Heart left ventricle (tissue), 16 donors: Measurements from ENCODE around the gene CHST7. TPM values are rescaled to one million over a fixed set of nuclear protein-coding genes. Genes with fewer than 3 reads are reported as not detected.

Source experiments
- ATAC-seq, 4 donors: fragments of 200-7000 bp; cut with Tn5 transposase; one replicate each; pipeline ENCODE4 v1.9.1; 2020 to 2022; ENCODE audit warnings: moderate library complexity in 4 of 4, mild to moderate bottlenecking in 3 of 4, moderate number of reproducible peaks in 1 of 4
- DNase-seq, 5 donors: peaks; one replicate each; pipeline ENCODE4 v3.0.0-alpha.2; 2020
- H3K27ac ChIP-seq, 12 donors: fragments of 200-600 bp; sonication (generic) in 4 of 12; one replicate each; pipeline versions ENCODE4 v1.5.0 to v1.8.0; 2016 to 2022; ENCODE audit warnings: mild to moderate bottlenecking in 2 of 12
- H3K27me3 ChIP-seq, 9 donors: fragments of 200-600 bp; sonication (generic) in 2 of 9; one replicate each; pipeline versions ENCODE4 v1.5.1 to v1.8.0; 2016 to 2022; ENCODE audit warnings: mild to moderate bottlenecking in 3 of 9
- H3K36me3 ChIP-seq, 9 donors: fragments of 200-600 bp; sonication (generic) in 2 of 9; one replicate each; pipeline versions ENCODE4 v1.5.0 to v1.8.0; 2018 to 2022; ENCODE audit warnings: mild to moderate bottlenecking in 2 of 9
- H3K4me1 ChIP-seq, 12 donors: fragments of 200-600 bp; sonication (generic) in 4 of 12; one replicate each; pipeline versions ENCODE4 v1.5.0 to v1.8.0; 2016 to 2022; ENCODE audit warnings: mild to moderate bottlenecking in 3 of 12
- H3K4me3 ChIP-seq, 12 donors: fragments of 200-600 bp; sonication (generic) in 4 of 12; one replicate each; pipeline versions ENCODE4 v1.5.0 to v1.8.0; 2017 to 2022; ENCODE audit warnings: mild to moderate bottlenecking in 9 of 12, moderate library complexity in 4 of 12
- H3K9me3 ChIP-seq, 12 donors: fragments of 200-600 bp; sonication (generic) in 4 of 12; one replicate each; pipeline versions ENCODE4 v1.5.0 to v1.8.0; 2016 to 2022; ENCODE audit warnings: mild to moderate bottlenecking in 1 of 12
- CTCF ChIP-seq, 12 donors: fragments of 200-600 bp; sonication (generic) in 4 of 12; IDR thresholded peaks; one replicate each; pipeline versions ENCODE4 v1.5.0 to v1.8.0; 2018 to 2022; ENCODE audit warnings: antibody characterized with exemption in 12 of 12, mild to moderate bottlenecking in 5 of 12
- POLR2A ChIP-seq, 2 donors: fragments of 450-650 bp; IDR thresholded peaks; one replicate each; pipeline ENCODE4 v1.6.1; 2017; ENCODE audit warnings: antibody characterized with exemption in 2 of 2, mild to moderate bottlenecking in 2 of 2, moderate library complexity in 2 of 2
- WGBS, 4 donors: extraction: QIAGEN DNeasy Blood & Tissue Kit in 2 of 4; methylation state at CpG; one replicate each; pipeline versions ENCODE4 v1.1.5 to v1.1.7; 2013 to 2018; 5-methylcytosine and 5-hydroxymethylcytosine counted together
- intact Hi-C, 10 donors: fragments of 100-400 bp; cut with DNase I; formaldehyde crosslinking; loops; one replicate each; pipeline versions ENCODE4 v1.11.1 to v1.14.2; 2022
- polyA plus RNA-seq, 2 donors: library from polyadenylated mRNA; stranded (reverse); fragments of 200-250 nt; gene quantifications; one replicate each; pipeline ENCODE4 v1.2.3, GENCODE V29; 2013
- total RNA-seq, 9 donors: library from RNA; depleted of rRNA in 2 of 9; stranded (reverse); fragments of >200 nt in 2 of 9; fragmentation: NEBNext Ultra II Directional in 3 of 9; extraction: Animal tissue kit (Norgen Biotek cat#: 25700) in 3 of 9; gene quantifications; one replicate each; pipeline versions ENCODE4 v1.1.0 to v1.2.4, GENCODE V29; 2016 to 2023
- donor health status: ischemic (EF 13 %, LVEDD 7.1; RV severe dilation, severe dysfunction).
- donor health status: healthy with polysubstance abuse.
- donor health status: DM: no; HTN: yes; CAD: no.
- donor health status: DM: no; HTN: no; CAD: no.
- donor health status: ischemic (EF 25% LVEDD 6.9; RV normal size, moderate dysfunction).
- donor health status: ischemic (EF 25% LVEDD 5.7; RV mildly dilated, moderate dysfunction).
- donor health status: healthy.
- donor health status: DM: yes; HTN: yes; CAD: no.
- donor health status: ischemic (EF 35%, LVEDD 5.7; RV mildly dilated, moderate dysfunction).
- donor health status: nonischemic (EF 11% LVEDD 7.7; RV severe dilation, severe dysfunction).
- donor health status: DM: yes; HTN: yes; CAD: no.
- donor health status: PGD.
- donor health status: ischemic (EF 29% LVEDD 5.4; RV normal size, mild dysfunction).
- donor health status: nonischemic (EF 23%, LVEDD 6.1; RV moderate dilation, normal function).

CHST7 gene
- total and polyA plus RNA-seq, 11 donors, result 3.6 to 41.8 (median 15.0) TPM

- H3K27ac ChIP-seq, result no peak overlapping the region
- no peak for TF ChIP-seq CTCF (IDR thresholded peaks at IDR 0.05)
- TF ChIP-seq POLR2A (IDR thresholded peaks at IDR 0.05), result no peak
- no peak for ATAC-seq
- H3K4me3 ChIP-seq, result no peak overlapping the region
- peaks cover 0 to 10% (median 0%) of the 10 kb centered on the region in 12 donors for H3K4me1 ChIP-seq
- no peak for DNase-seq
- WGBS, 4 donors, result 82 to 96% (median 92%) methylated on average over 10 of the region's 10 CpGs
- intact Hi-C loops, result loop anchor here in 9 of 10 donors (5.0 kb wide), 2 partner anchors 71 to 116 kb away; no protein-coding TSS in a partner anchor
- H3K27me3 ChIP-seq, result no peaks in the 10 kb centered on the region
- H3K36me3 ChIP-seq, result no peaks in the 10 kb centered on the region
- no peaks in the 10 kb centered on the region for H3K9me3 ChIP-seq
Observed at GRCh38 chrX:46571423-46572339, 1.9 kb upstream of the CHST7 start.

GRCh38 chrX:46572340-46572936 lies 1.1 kb upstream of the CHST7 start:
- Histone ChIP-seq H3K36me3 (no peaks in the 10 kb centered on the region), H3K4me3 (no peak overlapping the region), H3K27ac (peak overlapping the region in 1 of 12 donors; percentile 75), H3K27me3 (no peaks in the 10 kb centered on the region), H3K9me3 (no peaks in the 10 kb centered on the region), H3K4me1 (peaks cover 0 to 12% (median 3%) of the 10 kb centered on the region in 12 donors)
- intact Hi-C loops, result loop anchor here in 9 of 10 donors (5.0 kb wide), 2 partner anchors 70 to 115 kb away; no protein-coding TSS in a partner anchor
- DNase-seq (no peak), ATAC-seq (no peak)
- TF ChIP-seq CTCF (IDR thresholded peaks at IDR 0.05), result no peak
- no peak for TF ChIP-seq POLR2A (IDR thresholded peaks at IDR 0.05)
- 66 to 88% (median 79%) methylated on average over 5 of the region's 5 CpGs for WGBS, 4 donors

GRCh38 chrX:46573892-46574773 lies 568 bp downstream of the CHST7 start:
- ATAC-seq (peak in 3 of 4 donors; percentile 22 to 32 (median 23)), DNase-seq (peak; percentile 34 to 70 (median 49))
- Histone ChIP-seq H3K9me3 (no peaks in the 10 kb centered on the region), H3K27me3 (no peaks in the 10 kb centered on the region), H3K27ac (peak overlapping the region; percentile 70 to 85 (median 81)), H3K4me1 (peaks cover 0 to 23% (median 7%) of the 10 kb centered on the region in 12 donors), H3K36me3 (no peaks in the 10 kb centered on the region), H3K4me3 (peak overlapping the region; percentile 33 to 89 (median 67))
- WGBS, 4 donors, result 0 to 51% (median 15%) methylated on average over 64 to 107 of the region's 107 CpGs
- TF ChIP-seq POLR2A (IDR thresholded peaks at IDR 0.05) (peak in 1 of 2 donors; percentile 3), CTCF (IDR thresholded peaks at IDR 0.05) (peak in 2 of 12 donors; percentile 6)
- intact Hi-C loops, result loop anchor here (2.0 to 5.0 kb wide), 4 partner anchors 55 to 113 kb away; no protein-coding TSS in a partner anchor
